ENCODE measurements around the gene CCDC85C.

DNA sequence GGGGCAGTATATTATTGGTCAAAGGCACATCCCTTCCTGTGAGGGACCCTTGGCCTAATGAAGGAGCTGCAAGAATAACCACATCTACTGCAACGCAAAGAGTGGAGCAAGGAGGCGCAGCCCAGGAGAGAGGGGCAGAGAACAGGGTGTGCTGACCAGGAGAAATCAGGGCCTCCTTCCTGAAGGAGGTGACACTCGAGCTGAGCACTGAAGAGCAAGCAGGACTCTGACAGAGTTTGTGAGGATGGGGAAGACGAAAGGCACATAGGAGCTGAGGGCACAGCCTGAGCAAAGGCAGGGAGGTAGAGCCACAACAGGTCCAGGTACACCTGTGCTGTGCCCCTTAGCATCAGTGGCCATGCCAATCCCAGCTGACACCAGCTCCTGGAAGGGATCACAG, 60.6 kb downstream of the CCDC85C start:
- TF ChIP-seq GABPB1 (CRISPR knock-in tag; IDR thresholded peaks at IDR 0.05) (no peak), RELA (CRISPR knock-in tag; IDR thresholded peaks at IDR 0.05; ENCODE audit: borderline replicate concordance) (no peak), MXD4 (CRISPR knock-in tag; IDR thresholded peaks at IDR 0.05; ENCODE audit: borderline replicate concordance) (no peak), SP1 (CRISPR knock-in tag; conservative IDR thresholded peaks at IDR 0.05) (no peak)
